Lower leg skin (tissue), 3 donors: ENCODE results near the gene KITLG.

Source experiments
- CTCF ChIP-seq, 3 donors: fragments of 450-650 bp; IDR thresholded peaks; one replicate each; pipeline ENCODE4 v1.5.1; 2016; ENCODE audit warnings: antibody characterized with exemption in 3 of 3, mild to moderate bottlenecking in 3 of 3, moderate library complexity in 2 of 3
- POLR2A ChIP-seq, 2 donors: fragments of 450-650 bp; IDR thresholded peaks; one replicate each; pipeline ENCODE4 v1.6.1; 2016 to 2017; ENCODE audit warnings: antibody characterized with exemption in 2 of 2, mild to moderate bottlenecking in 1 of 2, moderate library complexity in 1 of 2

- no peak for TF ChIP-seq CTCF (IDR thresholded peaks at IDR 0.05)
- no peak for TF ChIP-seq POLR2A (IDR thresholded peaks at IDR 0.05)
Measured at GRCh38 chr12:88578276-88579160, 1.8 kb downstream of the KITLG start.
